Thyroid gland (tissue), 4 donors: ENCODE results near the gene ATP9B. TPM values are rescaled to one million over a fixed set of nuclear protein-coding genes. Genes with fewer than 3 reads are reported as not detected.

Experiments
- DNase-seq, 2 donors: peaks; one replicate each; pipeline ENCODE4 v3.0.0-alpha.2; 2019
- H3K27ac ChIP-seq, 3 donors: fragments of 200-600 bp; sonication (generic); 1 replicate in 2 of 3; 2 replicates in 1 of 3; pipeline ENCODE4 v1.5.1; 2016 to 2019; ENCODE audit warnings: mild to moderate bottlenecking in 1 of 3, moderate library complexity in 1 of 3
- H3K27me3 ChIP-seq: fragments of 200-600 bp; sonication (generic); one replicate; pipeline ENCODE4 v1.5.1; 2019
- H3K36me3 ChIP-seq, 2 donors: fragments of 200-600 bp; sonication (generic); one replicate each; pipeline ENCODE4 v1.5.1; 2016 to 2019
- H3K4me1 ChIP-seq, 2 donors: fragments of 200-600 bp; sonication (generic); one replicate each; pipeline ENCODE4 v1.5.1; 2017 to 2019
- H3K4me3 ChIP-seq, 3 donors: fragments of 200-600 bp; sonication (generic); replicated peaks in 1 of 3; 1 replicate in 2 of 3; 2 replicates in 1 of 3; pipeline ENCODE4 v1.5.1; 2016; ENCODE audit warnings: mild to moderate bottlenecking in 1 of 3
- H3K9me3 ChIP-seq: fragments of 200-600 bp; sonication (generic); one replicate; pipeline ENCODE4 v1.5.1; 2017
- POLR2A ChIP-seq, 2 donors: fragments of 450-650 bp; IDR thresholded peaks; one replicate each; pipeline ENCODE4 v1.6.1; 2017; ENCODE audit warnings: antibody characterized with exemption in 2 of 2, mild to moderate bottlenecking in 2 of 2, moderate library complexity in 1 of 2
- WGBS, 2 donors: methylation state at CpG; one replicate each; pipeline ENCODE4 v1.1.5; 2017; 5-methylcytosine and 5-hydroxymethylcytosine counted together
- intact Hi-C: fragments of 100-400 bp; cut with DNase I; formaldehyde crosslinking; loops from one replicate; pipeline ENCODE4 v1.15.1; 2023
- total RNA-seq, 4 donors: library from RNA; depleted of rRNA; stranded (reverse); fragments of >200 nt; gene quantifications; one replicate each; pipeline ENCODE4 v1.2.3, GENCODE V29; 2016
- TF ChIP-seq, protein P1 (sequence below), 6 experiments: fragments of 200-600 bp in 3 of 6; fragments of 450-650 bp in 3 of 6; sonication (generic) in 3 of 6; IDR thresholded peaks; one replicate each; pipeline ENCODE4 v1.5.1; 2016 to 2019; ENCODE audit warnings: antibody characterized with exemption in 6 of 6, mild to moderate bottlenecking in 2 of 6, inconsistent platforms in 1 of 6, moderate library complexity in 1 of 6

The ATP9B gene
- total RNA-seq, 4 donors from 2014 or later: 30.6 to 58.1 (median 48.2) TPM

DNA sequence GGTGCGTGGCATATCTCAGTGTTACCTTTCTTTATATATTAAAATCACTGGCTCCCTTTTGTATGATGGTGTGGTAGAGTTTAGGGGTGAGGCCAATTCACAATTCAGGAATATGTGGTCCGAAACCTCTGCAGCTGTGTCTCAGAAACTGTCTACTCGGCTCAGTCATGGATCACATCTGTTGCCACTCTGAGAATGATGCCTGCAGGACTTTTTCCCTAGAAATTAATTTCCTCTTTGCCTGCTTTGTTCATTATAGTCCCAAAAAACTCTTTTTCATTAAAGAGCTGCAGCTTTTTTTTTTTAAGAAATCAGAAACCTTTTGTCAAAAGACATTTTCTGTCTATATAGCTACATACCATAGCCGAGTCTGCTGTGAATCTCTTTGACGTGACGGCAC is 221.7 kb downstream of the ATP9B start:
- Histone ChIP-seq H3K36me3 (no peaks in the 10 kb centered on the region), H3K27me3 (no peaks in the 10 kb centered on the region), H3K4me1 (no peaks in the 10 kb centered on the region), H3K27ac (no peak overlapping the region), H3K9me3 (no peaks in the 10 kb centered on the region), H3K4me3 (no peak overlapping the region)
- TF ChIP-seq, protein P1, sequence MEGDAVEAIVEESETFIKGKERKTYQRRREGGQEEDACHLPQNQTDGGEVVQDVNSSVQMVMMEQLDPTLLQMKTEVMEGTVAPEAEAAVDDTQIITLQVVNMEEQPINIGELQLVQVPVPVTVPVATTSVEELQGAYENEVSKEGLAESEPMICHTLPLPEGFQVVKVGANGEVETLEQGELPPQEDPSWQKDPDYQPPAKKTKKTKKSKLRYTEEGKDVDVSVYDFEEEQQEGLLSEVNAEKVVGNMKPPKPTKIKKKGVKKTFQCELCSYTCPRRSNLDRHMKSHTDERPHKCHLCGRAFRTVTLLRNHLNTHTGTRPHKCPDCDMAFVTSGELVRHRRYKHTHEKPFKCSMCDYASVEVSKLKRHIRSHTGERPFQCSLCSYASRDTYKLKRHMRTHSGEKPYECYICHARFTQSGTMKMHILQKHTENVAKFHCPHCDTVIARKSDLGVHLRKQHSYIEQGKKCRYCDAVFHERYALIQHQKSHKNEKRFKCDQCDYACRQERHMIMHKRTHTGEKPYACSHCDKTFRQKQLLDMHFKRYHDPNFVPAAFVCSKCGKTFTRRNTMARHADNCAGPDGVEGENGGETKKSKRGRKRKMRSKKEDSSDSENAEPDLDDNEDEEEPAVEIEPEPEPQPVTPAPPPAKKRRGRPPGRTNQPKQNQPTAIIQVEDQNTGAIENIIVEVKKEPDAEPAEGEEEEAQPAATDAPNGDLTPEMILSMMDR (IDR thresholded peaks at IDR 0.05): no peak
- TF ChIP-seq POLR2A (IDR thresholded peaks at IDR 0.05): no peak
- 96 to 98% methylated on average over 6 of the region's 6 CpGs for WGBS, 2 donors
- no peak for DNase-seq
- intact Hi-C loops: no loop called here

DNA sequence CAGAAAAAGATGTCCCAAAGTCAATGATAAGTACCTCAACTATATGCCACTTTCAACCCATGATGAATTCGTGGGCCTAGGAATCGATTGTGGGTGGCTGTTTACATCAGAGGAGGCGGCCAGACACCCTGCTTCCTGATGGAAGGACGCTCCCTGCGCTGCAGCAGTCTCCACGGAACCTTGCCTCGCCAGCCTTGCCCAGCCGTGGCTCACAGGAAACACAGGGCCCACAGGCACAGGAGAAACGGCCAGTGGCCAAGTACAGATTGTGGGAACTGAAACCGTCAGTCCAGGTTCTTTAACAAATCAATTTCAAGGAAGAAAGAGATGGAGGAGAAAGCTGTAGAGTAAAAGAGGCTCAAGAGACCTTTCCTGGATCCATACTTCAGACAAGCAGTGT is 225.0 kb downstream of the ATP9B start:
- H3K4me3 ChIP-seq: no peak overlapping the region
- H3K4me1 ChIP-seq: no peaks in the 10 kb centered on the region
- H3K27me3 ChIP-seq: no peaks in the 10 kb centered on the region
- intact Hi-C loops: no loop called here
- no peak overlapping the region for H3K27ac ChIP-seq
- no peaks in the 10 kb centered on the region for H3K9me3 ChIP-seq
- WGBS, 2 donors: 90 to 92% methylated on average over 10 of the region's 10 CpGs
- H3K36me3 ChIP-seq: no peaks in the 10 kb centered on the region
- no peak for TF ChIP-seq POLR2A (IDR thresholded peaks at IDR 0.05)
- TF ChIP-seq, protein P1 (IDR thresholded peaks at IDR 0.05): no peak
- DNase-seq: no peak

DNA sequence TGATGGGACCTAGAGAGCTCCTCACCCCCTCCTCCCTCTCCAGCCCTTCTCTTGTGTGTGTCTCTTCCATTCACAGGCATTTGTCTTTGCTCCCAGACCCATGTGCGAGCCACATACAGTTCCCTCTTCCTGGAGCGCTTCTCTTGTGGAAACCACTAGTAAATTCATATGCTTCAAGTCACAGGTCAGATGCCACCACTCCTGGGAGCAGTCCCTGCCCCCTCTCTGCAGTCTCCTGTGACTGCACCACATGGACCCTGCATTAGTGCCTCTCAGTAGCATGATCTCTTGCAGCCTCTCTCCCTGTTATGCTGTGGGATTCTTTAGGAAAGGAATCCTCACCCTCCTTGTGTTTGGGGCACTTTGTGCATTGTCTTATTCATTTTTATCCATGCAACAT is 230.1 kb downstream of the ATP9B start:
- TF ChIP-seq, protein P1 (IDR thresholded peaks at IDR 0.05): no peak
- no peaks in the 10 kb centered on the region for H3K9me3 ChIP-seq
- WGBS, 2 donors: 94 to 96% methylated on average over 2 of the region's 2 CpGs
- no peak for DNase-seq
- intact Hi-C loops: no loop called here
- H3K27ac ChIP-seq: no peak overlapping the region
- no peaks in the 10 kb centered on the region for H3K4me1 ChIP-seq
- no peaks in the 10 kb centered on the region for H3K27me3 ChIP-seq
- peaks cover 5% of the 10 kb centered on the region in 2 donors for H3K36me3 ChIP-seq
- no peak overlapping the region for H3K4me3 ChIP-seq

DNA sequence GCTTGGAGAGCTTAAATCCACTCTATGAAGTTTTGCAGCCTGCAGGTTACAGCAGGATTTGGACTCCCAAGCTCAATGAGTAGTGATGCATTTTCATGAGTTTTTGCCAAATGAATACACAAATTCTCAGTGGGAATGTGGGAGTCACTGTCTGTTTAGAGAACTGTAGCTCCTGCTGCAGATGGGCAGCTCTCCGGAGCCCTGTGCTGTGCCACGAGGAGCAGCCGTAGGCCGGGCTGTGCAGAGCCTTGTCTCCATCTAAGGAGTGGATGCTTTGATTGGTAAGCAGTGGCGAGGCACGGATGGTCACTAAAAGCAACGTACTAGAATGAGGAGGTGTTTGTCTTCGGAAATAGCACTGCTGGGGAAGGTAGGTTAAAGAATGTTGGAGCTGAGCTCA is 230.5 kb downstream of the ATP9B start:
- no peaks in the 10 kb centered on the region for H3K9me3 ChIP-seq
- intact Hi-C loops: no loop called here
- no peaks in the 10 kb centered on the region for H3K4me1 ChIP-seq
- peaks cover 5 to 6% of the 10 kb centered on the region in 2 donors for H3K36me3 ChIP-seq
- no peak for TF ChIP-seq POLR2A (IDR thresholded peaks at IDR 0.05)
- TF ChIP-seq, protein P1 (IDR thresholded peaks at IDR 0.05): no peak
- DNase-seq: no peak
- H3K27ac ChIP-seq: no peak overlapping the region
- no peak overlapping the region for H3K4me3 ChIP-seq
- no peaks in the 10 kb centered on the region for H3K27me3 ChIP-seq
- WGBS, 2 donors: 70 to 74% methylated on average over 6 to 8 of the region's 8 CpGs

DNA sequence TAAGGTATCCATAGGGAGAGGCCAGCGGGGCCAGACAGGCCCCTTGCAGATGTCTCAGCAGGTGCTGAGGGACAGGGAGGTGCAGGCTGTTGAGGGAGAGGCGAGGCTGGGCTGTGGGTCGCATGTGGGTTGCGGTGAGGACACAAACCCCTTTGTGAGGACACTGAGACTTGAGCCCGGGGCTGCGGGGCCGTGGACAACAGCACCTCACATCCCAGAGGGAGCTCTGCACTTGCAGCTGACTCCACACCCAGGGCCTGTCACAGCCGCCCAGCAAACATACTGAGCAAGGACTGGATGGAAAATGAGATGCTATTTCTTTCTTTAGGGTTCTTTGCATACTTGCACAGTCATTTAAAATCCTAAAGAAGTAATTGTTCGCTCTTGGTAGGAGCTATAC is 231.2 kb downstream of the ATP9B start:
- intact Hi-C loops: no loop called here
- H3K9me3 ChIP-seq: no peaks in the 10 kb centered on the region
- peaks cover 5 to 9% of the 10 kb centered on the region in 2 donors for H3K36me3 ChIP-seq
- no peaks in the 10 kb centered on the region for H3K4me1 ChIP-seq
- no peaks in the 10 kb centered on the region for H3K27me3 ChIP-seq
- H3K27ac ChIP-seq: no peak overlapping the region
- no peak for TF ChIP-seq POLR2A (IDR thresholded peaks at IDR 0.05)
- TF ChIP-seq, protein P1 (IDR thresholded peaks at IDR 0.05): no peak
- no peak overlapping the region for H3K4me3 ChIP-seq
- no peak for DNase-seq
- 81 to 92% methylated on average over 9 of the region's 9 CpGs for WGBS, 2 donors
